T1000 (cell line): Measurements from ENCODE around the gene DCAF6.

Experiments
- DNase-seq: peaks from one replicate; lab custom pipeline; 2025; ENCODE audit warnings: mixed read lengths; lab: John Stamatoyannopoulos, UW

DCAF6 gene

DNA sequence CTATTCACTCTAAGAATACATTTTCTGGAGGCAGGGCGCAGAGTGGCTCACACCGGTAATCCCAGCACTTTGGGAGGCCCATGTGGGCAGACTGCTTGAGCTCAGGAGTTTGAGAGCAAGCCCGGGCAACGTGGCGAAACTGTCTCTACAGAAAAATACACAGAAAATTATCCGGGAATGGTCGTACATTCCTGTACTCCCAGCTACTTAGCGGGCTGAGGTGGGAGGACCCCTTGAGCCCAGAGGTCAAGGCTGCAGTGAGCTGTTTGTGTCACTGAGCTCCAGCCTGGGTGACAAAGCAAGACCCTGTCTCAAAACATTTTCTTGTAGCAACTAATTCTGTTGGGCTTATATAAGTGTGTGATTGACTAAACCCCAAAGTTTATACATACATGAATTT, 169.8 kb downstream of the DCAF6 start:
- DNase-seq = no peak

DNA sequence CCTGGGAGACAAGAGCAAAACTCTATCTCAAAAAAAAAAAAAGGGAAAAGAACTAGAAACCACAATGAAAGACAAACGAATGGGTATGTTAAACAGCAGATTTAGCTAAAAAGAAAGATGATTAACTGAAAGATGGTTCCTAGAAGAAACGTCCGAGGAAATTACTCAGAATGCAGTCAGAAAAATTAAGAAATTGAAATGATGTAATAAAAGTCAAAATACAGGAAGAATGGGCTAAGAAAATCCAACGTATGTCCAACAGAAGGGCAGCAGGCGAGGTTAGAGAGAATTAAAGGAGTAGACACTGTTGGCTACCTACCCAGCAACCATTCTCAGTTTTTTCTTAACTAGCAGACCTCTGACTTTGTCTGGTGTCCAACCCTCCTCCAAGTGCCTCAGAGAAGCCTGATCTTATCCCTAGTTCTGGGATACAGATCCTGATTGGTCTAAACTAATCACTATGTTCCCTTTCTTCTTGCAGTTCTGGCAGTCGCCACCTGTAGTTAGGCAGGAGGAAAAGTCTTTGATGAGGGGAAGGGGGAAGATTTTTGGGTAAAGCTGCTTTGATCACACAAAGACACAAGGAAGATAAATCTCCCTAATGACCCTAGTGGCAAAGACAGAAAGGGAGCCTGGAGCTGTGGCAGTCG, 174.5 kb downstream of the DCAF6 start:
- no peak for DNase-seq

DNA sequence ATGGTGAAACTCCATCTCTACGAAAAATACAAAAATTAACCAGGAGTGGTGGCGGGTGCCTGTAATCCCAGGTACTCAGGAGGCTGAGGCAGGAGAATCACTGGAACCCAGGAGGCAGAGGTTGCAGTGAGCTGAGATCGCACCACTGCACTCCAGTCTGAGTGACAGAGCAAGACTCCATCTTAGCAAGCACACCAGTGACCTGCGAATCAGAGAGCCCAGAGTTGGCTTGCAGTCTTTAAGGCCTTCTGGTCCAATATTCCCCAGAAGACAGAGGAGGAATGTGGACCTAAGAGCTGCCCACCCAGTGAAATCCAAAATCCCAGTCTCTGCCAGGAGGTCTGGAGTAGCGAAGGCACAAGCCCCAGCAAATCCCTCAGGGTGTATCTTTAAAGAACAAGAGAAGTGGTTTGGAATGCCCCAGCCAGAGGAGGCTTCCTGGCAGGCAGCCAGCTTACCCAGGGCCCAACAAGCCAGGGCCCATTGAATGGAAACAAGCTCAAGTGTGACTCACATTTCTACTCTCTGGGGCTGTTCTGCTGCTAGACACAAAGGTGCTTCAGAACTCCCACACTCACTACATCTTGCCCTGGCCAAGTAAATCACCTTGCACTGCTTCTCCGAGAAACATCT, 176.3 kb downstream of the DCAF6 start:
- peak; percentile 58 for DNase-seq

DNA sequence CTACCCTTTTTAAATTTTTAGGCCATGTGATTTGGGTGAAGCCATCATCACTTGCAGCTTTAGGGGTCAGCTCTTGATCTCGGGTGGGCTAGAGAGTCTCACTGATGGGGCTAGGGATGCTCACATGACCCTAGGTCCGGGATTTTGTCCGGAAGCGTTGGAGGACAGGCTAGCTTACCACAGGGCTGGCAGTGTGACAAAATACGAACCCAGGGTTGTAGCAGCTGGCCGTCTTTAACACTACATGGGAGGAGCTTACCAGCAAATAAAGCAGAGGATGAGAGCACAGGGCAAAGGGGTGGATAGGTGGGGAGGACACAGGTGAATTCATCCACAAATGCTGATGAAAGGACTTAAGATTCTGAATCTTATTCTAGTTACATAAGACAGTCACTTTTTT, 178.4 kb downstream of the DCAF6 start:
- no peak for DNase-seq

DNA sequence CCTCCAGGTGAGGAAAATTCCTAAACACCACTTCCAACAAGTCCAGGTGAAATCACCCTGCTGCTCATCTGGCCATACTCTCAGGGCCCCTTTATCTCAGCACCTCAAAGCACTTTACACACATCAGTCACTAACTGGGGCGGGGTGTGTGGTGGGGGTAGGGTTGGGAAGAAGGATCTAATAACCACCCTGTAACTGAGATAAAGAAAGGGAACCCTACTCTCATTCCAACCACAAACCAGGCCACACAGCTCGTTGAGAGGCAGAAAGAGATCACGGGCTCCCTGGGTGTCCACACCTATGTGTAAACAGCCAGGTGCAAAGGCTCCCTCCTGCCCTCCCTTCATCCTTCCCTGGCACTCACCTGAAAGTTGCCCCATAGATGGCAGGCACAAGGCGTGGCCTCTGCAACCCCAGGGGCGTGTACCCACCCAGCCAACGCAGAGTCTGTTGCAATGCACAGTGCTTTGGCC, 179.9 kb downstream of the DCAF6 start:
- DNase-seq = no peak

DNA sequence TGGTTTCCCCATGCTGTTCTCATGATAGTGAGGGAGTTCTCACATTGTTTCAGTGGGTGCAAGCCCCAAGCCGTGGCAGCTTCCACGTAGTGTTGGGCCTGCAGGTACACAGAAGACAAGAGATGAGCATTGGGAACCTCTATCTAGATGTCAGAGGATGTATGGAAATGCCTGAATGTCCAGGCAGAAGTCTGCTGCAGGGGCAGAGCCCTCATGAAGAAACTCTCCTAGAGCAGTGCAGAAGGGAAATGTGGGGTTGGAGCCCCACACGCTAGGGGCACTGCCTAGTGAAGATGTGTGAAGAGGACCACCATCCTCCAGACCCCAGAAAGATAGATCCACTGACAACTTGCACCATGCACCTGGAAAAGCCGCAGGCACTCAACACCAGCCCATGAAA, 183.3 kb downstream of the DCAF6 start:
- no peak for DNase-seq

DNA sequence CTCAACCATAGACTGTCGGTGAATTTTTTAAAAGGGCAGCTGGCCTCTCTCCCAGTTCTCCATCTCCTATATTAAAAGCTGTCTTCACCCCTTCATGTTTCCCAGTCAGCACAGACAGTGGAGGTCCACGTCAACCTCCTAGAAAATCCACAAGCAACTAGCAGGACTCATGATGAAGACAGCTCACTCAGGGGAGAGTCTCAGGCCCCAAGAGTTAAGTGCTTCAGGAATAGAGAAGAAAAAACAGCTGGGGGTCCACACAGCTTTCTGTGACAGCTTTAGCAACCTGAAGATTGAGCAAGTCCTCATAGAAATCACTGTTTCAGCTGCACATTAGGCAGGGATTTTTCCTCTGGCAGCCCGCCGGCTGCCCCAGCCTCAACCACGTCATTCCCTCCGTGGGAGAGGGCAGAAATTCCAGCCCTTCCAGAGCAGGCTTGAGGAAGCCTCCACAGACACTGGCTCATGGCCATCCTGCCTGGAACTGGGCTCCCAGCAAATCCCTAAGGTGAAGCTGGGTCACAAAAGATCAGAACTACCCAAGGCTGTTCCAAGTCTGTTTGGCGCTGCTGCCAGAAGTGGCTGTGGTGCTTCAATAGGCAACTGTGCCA, 185.0 kb downstream of the DCAF6 start:
- DNase-seq = peak; percentile 67

DNA sequence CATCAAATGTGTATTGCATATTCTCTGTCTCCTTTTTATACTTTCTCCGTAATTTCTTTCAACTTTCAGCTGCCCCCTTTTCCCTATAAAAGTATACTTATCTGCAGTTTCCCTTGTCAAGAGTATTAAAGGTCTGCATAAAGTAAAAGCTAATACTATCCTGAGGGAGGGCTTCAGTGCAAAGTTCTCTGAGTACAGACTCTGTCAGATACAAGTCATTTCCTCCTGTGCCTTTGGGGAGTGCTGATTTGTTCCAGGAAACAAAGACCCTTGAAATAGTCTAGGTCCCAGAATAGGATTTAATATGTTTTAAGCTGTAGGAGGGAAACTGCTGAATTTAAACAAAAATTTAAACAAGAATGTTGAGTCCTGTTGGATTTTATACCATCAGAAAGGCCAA, 188.6 kb downstream of the DCAF6 start:
- DNase-seq = no peak
